ENCODE measurements around the gene FBXL4. TPM values are rescaled to one million over a fixed set of nuclear protein-coding genes. Genes with fewer than 3 reads are reported as not detected.

The FBXL4 gene
- total RNA-seq, 1 donor from 2014 or later = 12.6 TPM

- Mint-ChIP-seq H3K27me3 (ENCODE audit: low read depth) (peaks cover 77% of the 10 kb centered on the region), H3K4me1 (ENCODE audit: low read depth) (peaks cover 30% of the 10 kb centered on the region)
Observed at GRCh38 chr6:98831959-98832283, 115.8 kb downstream of the FBXL4 start.

GRCh38 chr6:98831057-98831958 lies 116.4 kb downstream of the FBXL4 start:
- Mint-ChIP-seq H3K36me3 (ENCODE audit: low read depth) (no peaks in the 10 kb centered on the region), H3K4me3 (ENCODE audit: low read depth) (no peak overlapping the region), H3K27me3 (ENCODE audit: low read depth) (peaks cover 78% of the 10 kb centered on the region), H3K9me3 (no peaks in the 10 kb centered on the region), H3K27ac (no peak overlapping the region), H3K4me1 (ENCODE audit: low read depth) (peaks cover 30% of the 10 kb centered on the region)
- DNase-seq (ENCODE audit: low spot score) = no peak
- intact Hi-C loops (cut with micrococcal nuclease) = loop anchor here (2.0 to 5.0 kb wide), 2 partner anchors 13 to 1616 kb away; no protein-coding TSS in a partner anchor

More at GRCh38 chr6:98831959-98832283, 115.8 kb downstream of the FBXL4 start:
- no peak for DNase-seq (ENCODE audit: low spot score)
- Mint-ChIP-seq H3K36me3 (ENCODE audit: low read depth) (no peaks in the 10 kb centered on the region), H3K9me3 (no peaks in the 10 kb centered on the region), H3K27ac (no peak overlapping the region), H3K4me3 (ENCODE audit: low read depth) (no peak overlapping the region)
- intact Hi-C loops (cut with micrococcal nuclease) = loop anchor here (2.0 to 5.0 kb wide), 3 partner anchors 13 to 1615 kb away; no protein-coding TSS in a partner anchor

- Mint-ChIP-seq H3K4me1 (ENCODE audit: low read depth) (peaks cover 24% of the 10 kb centered on the region), H3K27ac (no peak overlapping the region), H3K36me3 (ENCODE audit: low read depth) (no peaks in the 10 kb centered on the region), H3K4me3 (ENCODE audit: low read depth) (no peak overlapping the region), H3K27me3 (ENCODE audit: low read depth) (peaks cover 83% of the 10 kb centered on the region), H3K9me3 (no peaks in the 10 kb centered on the region)
- intact Hi-C loops (cut with micrococcal nuclease) = loop anchor here (2.0 to 5.0 kb wide), 2 partner anchors 15 to 1617 kb away; no protein-coding TSS in a partner anchor
- no peak for DNase-seq (ENCODE audit: low spot score)
Observed at GRCh38 chr6:98830146-98830545, 117.6 kb downstream of the FBXL4 start.

- no peak overlapping the region for H3K27ac Mint-ChIP-seq
- peaks cover 85% of the 10 kb centered on the region for H3K27me3 Mint-ChIP-seq (ENCODE audit: low read depth)
- no peak overlapping the region for H3K4me3 Mint-ChIP-seq (ENCODE audit: low read depth)
- H3K36me3 Mint-ChIP-seq (ENCODE audit: low read depth) = no peaks in the 10 kb centered on the region
- DNase-seq (ENCODE audit: low spot score) = no peak
- intact Hi-C loops (cut with micrococcal nuclease) = no loop called here
- peaks cover 23% of the 10 kb centered on the region for H3K4me1 Mint-ChIP-seq (ENCODE audit: low read depth)
- no peaks in the 10 kb centered on the region for H3K9me3 Mint-ChIP-seq
Observed at GRCh38 chr6:98828941-98829411, 118.8 kb downstream of the FBXL4 start.

- no peaks in the 10 kb centered on the region for H3K36me3 Mint-ChIP-seq (ENCODE audit: low read depth)
- intact Hi-C loops (cut with micrococcal nuclease) = no loop called here
- H3K4me3 Mint-ChIP-seq (ENCODE audit: low read depth) = no peak overlapping the region
- H3K27me3 Mint-ChIP-seq (ENCODE audit: low read depth) = peaks cover 85% of the 10 kb centered on the region
- no peak overlapping the region for H3K27ac Mint-ChIP-seq
- H3K9me3 Mint-ChIP-seq = no peaks in the 10 kb centered on the region
- no peak for DNase-seq (ENCODE audit: low spot score)
- peaks cover 21% of the 10 kb centered on the region for H3K4me1 Mint-ChIP-seq (ENCODE audit: low read depth)
Observed at GRCh38 chr6:98828211-98828788, 119.4 kb downstream of the FBXL4 start.

GRCh38 chr6:98827295-98828159 lies 120.2 kb downstream of the FBXL4 start:
- Mint-ChIP-seq H3K4me1 (ENCODE audit: low read depth) (peaks cover 13% of the 10 kb centered on the region), H3K27me3 (ENCODE audit: low read depth) (peaks cover 83% of the 10 kb centered on the region), H3K27ac (no peak overlapping the region), H3K9me3 (no peaks in the 10 kb centered on the region), H3K36me3 (ENCODE audit: low read depth) (no peaks in the 10 kb centered on the region), H3K4me3 (ENCODE audit: low read depth) (no peak overlapping the region)
- intact Hi-C loops (cut with micrococcal nuclease) = no loop called here
- no peak for DNase-seq (ENCODE audit: low spot score)

GRCh38 chr6:98825600-98826230 lies 122.0 kb downstream of the FBXL4 start:
- no peaks in the 10 kb centered on the region for H3K9me3 Mint-ChIP-seq
- H3K36me3 Mint-ChIP-seq (ENCODE audit: low read depth) = no peaks in the 10 kb centered on the region
- peaks cover 87% of the 10 kb centered on the region for H3K27me3 Mint-ChIP-seq (ENCODE audit: low read depth)
- intact Hi-C loops (cut with micrococcal nuclease) = no loop called here
- H3K4me3 Mint-ChIP-seq (ENCODE audit: low read depth) = no peak overlapping the region
- DNase-seq (ENCODE audit: low spot score) = no peak
- H3K27ac Mint-ChIP-seq = no peak overlapping the region
- H3K4me1 Mint-ChIP-seq (ENCODE audit: low read depth) = peaks cover 9% of the 10 kb centered on the region

GRCh38 chr6:98824902-98825599 lies 122.7 kb downstream of the FBXL4 start:
- DNase-seq (ENCODE audit: low spot score) = no peak
- Mint-ChIP-seq H3K4me3 (ENCODE audit: low read depth) (peak overlapping the region; percentile 38), H3K9me3 (no peaks in the 10 kb centered on the region), H3K27ac (no peak overlapping the region), H3K36me3 (ENCODE audit: low read depth) (no peaks in the 10 kb centered on the region), H3K4me1 (ENCODE audit: low read depth) (peaks cover 9% of the 10 kb centered on the region), H3K27me3 (ENCODE audit: low read depth) (peaks cover 81% of the 10 kb centered on the region)
- intact Hi-C loops (cut with micrococcal nuclease) = no loop called here

- DNase-seq (ENCODE audit: low spot score) = no peak
- H3K9me3 Mint-ChIP-seq = no peaks in the 10 kb centered on the region
- peak overlapping the region; percentile 28 for H3K27ac Mint-ChIP-seq
- H3K4me3 Mint-ChIP-seq (ENCODE audit: low read depth) = peak overlapping the region; percentile 38
- intact Hi-C loops (cut with micrococcal nuclease) = no loop called here
- H3K27me3 Mint-ChIP-seq (ENCODE audit: low read depth) = peaks cover 76% of the 10 kb centered on the region
- peaks cover 9% of the 10 kb centered on the region for H3K4me1 Mint-ChIP-seq (ENCODE audit: low read depth)
- H3K36me3 Mint-ChIP-seq (ENCODE audit: low read depth) = no peaks in the 10 kb centered on the region
Observed at GRCh38 chr6:98824162-98824901, 123.4 kb downstream of the FBXL4 start.

- Mint-ChIP-seq H3K36me3 (ENCODE audit: low read depth) (no peaks in the 10 kb centered on the region), H3K27me3 (ENCODE audit: low read depth) (peaks cover 72% of the 10 kb centered on the region), H3K4me3 (ENCODE audit: low read depth) (peak overlapping the region; percentile 38), H3K9me3 (no peaks in the 10 kb centered on the region), H3K27ac (peak overlapping the region; percentile 28), H3K4me1 (ENCODE audit: low read depth) (peaks cover 9% of the 10 kb centered on the region)
- no peak for DNase-seq (ENCODE audit: low spot score)
- intact Hi-C loops (cut with micrococcal nuclease) = no loop called here
Observed at GRCh38 chr6:98823428-98824161, 124.2 kb downstream of the FBXL4 start.

Measured in activated T-helper 2 cell treated with anti-CD3 and anti-CD28 coated beads, Interferon-gamma antibody, Interleukin-2, Interleukin-4, amounts not matched to agents 10 μg/mL and 5 μg/mL and 100 μg/mL, durations not matched to agents 14 hours and 24 hours and 36 hours (primary cell).